GM19395 (cell line): ENCODE measurements around the gene TLE1.
A peak's percentile ranks its signal among the peaks of the same experiment; 100 is the strongest.
"Not testable (repeated sequence)": the region's sequence is repeated elsewhere in the genome, so short reads cannot be mapped to it uniquely, and the experiment has no call there.

Source experiments
- ATAC-seq: cut with Tn5 transposase; IDR thresholded peaks from one replicate; pipeline ENCODE4 v1.9.1; 2021; ENCODE audit warnings: mild to moderate bottlenecking, moderate library complexity; ENCODE audit not compliant: unreplicated experiment

Gene TLE1

DNA sequence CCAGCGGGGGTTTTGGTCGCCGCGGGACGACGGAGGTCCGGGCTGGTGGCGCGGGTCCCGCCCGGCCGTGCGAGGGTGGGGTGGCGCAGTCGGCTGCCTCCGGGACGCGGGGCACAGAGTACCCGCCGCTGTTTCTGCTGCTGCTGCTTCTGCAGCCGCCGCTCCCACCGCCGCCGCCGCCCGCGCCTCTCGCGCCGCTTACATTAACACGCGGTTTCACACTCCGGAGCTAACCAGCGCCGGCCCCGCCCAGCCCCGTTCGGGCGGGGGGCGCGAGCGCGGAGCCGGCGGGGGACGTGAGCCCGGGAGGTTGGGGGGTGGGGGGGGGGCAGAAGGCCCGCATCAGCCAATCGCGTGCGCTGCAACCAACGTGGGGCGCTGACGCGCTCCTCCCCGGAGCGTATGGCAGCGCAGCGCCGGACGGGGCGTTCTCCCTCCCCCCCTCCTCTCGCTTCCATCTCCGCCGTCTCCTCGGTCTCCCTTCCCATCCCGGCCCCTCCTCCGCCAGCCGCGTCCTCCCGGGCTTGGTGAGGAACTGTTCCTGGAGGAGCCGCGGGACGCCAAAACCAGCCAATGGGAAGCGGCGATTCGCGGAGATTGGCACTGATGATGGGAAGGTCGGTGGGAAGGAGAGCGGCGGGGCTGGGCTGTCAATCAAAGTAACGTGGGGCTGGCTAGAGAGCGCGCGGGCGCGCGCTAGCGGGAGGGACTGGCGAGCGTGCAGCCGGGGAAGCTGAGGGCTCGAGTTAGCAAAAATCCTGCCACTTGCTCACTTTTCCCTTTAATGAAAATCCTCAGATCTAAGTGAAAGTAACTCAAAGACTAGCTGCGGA, at the start of gene TLE1:
Gene TLE1 (minus strand): TSS at position 205 of the 833 bp plus-strand sequence. CDS start 1,307 bp downstream, outside the sequence.
- peak; percentile 83 for ATAC-seq

DNA sequence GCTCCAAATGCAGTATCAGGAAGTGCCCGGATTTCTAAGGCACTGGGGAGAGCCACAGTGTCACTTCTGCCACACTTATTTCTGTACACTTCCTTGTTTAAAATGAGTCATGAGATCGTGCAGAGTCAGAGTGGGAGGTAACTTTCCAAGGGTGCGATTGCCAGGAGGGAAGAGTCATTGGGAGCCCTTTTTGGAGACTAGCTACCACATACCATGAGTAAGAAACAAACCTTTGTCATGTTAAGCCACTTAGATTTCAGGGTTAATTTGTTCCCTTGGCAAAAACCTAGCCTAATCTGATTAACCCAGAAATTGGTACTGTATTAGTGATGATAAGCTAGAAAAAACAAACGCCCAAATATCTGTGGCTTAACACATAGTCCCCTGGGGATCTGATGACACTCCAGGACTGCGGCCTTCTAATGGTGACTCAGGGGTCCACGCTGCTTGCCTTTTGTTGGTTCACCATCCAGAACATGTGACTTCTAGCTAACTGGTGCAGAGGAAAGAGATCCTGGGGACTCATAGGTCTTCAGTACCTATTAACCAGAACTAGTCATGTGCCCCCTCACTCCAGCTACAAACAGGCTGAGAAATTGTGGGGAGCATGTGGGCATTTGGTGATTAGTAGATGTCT, 48.6 kb upstream of the TLE1 start:
- ATAC-seq = no peak

DNA sequence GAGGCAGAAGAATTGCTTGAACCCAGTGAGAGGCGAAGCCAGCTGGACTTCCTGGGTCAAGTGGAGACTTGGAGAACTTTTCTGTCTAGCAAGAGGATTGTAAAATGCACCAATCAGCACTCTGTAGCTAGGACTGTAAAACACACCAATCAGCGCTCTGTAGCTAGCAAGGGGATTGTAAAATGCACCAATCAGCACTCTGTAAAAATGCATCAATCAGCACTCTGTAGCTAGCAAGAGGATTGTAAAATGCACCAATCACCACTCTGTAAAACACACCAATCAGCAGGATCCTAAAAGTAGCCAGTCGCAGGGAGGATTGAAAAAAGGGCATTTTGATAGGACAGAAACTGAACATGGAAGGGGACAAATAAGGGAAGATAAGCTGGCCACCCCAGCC, 41.2 kb upstream of the TLE1 start:
- ATAC-seq = not testable (repeated sequence)

DNA sequence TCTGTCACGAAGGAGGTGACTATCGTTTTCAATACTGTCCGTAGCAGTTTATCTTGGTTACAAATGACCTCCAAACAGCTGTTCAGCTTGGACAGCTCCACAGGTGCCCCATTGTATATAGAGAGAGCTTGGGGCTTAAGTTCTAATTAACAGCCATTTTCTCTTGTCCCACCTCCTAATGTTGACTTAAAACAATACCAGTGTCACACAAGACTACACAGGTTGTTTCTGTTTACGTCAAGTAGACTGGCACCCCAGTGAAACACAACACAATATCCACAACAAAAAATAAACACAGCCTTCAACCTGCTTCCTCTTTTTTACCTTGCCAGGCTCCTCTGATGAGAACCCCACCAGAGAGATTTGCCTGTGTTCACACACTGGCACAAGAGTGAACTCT, 39.8 kb upstream of the TLE1 start:
- peak; percentile 72 for ATAC-seq

DNA sequence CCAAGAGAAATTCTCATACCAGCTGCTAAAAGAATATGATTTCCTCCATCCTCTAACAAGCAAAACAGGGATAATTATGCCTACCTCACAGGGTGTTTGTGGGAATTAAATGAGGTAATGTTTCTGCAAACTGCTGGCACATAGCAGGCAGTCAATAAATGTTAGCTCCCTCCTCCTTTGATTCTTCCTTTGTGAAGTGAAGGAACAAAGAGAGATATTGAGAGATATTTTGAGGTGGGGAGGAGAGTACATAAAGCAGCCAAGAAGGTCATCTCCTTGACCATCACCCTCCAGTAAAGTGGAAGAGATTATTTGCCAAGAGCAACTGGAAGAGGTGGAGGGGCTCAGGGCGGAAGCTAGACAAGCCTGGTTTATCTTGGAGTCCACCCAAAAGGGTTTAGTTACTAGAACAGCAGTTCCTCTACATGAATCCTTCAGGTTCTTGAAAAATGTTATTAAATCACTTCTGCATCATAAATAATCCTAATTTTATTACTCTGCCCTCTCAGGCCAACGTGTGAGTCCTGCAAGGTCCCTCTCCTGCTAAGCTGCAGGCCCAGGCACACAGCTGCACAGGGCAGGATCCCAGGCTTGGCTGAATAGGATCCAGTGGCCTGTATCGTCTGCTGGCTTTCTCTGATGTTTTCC, 35.0 kb upstream of the TLE1 start:
- no peak for ATAC-seq

DNA sequence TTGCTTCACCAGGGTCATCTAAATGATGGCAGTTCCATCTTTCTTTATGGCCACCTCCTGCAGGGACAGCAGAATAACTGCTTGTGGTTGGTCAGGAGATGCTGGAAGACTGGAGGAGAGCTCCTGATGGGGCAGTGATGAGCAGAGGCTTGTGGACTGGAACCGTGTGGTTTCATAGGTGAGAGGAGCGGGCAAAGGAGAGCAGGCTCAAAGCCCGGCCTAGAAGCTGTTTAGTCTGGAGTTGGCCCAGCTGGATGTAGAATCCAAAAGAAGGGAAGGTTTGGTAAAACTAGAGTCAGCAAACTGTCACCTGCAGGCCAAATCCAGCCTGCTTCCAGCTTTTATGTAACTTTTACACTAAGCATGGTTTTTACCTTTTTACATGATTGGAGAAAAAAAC, 32.9 kb upstream of the TLE1 start:
- ATAC-seq = no peak

DNA sequence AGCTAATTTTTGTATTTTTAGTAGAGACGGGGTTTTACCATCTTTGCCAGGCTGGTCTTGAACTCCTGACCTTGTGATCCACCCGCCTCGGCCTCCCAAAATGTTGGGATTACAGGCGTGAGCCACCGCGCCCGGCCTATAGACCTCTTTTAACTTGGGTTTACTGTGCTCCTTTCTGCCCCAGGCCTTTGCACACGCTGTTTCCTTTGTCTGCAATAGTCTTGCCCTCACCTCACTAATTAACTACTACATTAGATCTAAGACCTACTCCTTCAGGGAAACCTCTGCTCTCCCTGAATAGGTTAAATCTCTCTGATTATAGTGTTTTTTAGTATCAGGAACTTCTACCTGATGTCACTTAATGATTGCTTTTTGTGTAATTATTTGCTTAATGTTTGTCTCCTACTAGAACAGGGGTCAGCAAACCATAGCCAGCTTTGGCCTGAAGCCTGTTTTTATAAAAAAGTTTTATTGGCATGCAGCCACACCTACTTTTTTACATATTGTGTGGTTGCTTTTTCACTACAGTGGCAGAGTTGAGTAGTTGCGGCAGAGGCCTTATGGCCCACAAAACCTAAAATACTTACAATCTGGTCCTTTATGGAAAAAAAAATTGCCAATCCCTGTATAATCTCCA, 31.2 kb upstream of the TLE1 start:
- ATAC-seq = no peak

DNA sequence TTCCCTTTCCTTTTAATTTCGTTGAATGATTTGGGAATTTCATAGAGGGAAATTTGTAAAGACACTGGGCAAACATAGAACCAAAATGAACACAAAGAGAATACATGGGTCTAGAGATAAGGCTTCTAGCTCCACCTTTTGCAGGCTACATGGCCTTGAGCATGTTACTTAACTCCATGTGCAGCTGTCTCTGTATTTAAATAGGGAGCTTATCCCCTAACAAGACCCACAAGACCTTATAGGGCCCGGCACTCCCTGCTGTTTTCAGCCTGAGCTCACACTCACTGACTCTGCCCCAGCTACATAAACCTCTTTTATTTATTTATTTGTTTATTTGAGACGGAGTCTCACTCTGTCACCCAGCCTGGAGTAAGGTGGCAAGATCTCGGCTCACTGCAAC, 30.6 kb upstream of the TLE1 start:
- ATAC-seq = no peak

DNA sequence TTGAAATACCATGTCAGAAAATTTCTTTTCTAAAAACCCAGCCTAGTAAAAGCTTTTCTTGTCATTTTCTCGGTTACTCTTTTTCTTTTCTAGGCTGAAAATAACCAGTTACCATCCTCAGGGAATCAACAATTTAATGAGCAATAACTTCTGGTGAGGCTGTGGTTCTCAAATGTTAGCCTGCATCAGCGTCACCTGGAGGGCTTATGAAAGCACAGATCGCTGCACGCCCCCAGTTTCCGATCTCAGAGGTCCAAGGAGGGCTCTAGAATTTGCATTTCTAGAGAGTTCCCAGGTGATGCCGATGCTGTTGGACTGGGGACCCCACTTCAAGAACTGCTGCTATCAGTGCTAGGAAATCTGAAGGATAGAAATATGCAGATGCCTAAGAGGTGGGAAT, 28.9 kb upstream of the TLE1 start:
- ATAC-seq = no peak

DNA sequence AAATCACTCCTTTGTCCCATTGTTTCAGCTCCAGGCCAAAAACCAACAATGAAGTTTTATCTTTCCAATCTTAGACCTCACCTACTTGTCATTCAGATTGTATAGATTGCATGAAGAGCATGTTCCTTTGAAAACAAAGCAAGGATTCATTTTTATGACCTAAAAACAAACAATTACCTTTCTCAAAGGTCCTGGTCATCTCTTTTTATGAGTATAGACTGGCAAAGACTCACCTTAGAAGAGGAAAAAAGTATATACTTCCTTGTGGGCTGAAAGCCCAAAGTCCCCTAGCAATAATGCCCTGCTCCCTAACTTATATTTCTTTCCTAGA, 28.4 kb upstream of the TLE1 start:
- no peak for ATAC-seq

DNA sequence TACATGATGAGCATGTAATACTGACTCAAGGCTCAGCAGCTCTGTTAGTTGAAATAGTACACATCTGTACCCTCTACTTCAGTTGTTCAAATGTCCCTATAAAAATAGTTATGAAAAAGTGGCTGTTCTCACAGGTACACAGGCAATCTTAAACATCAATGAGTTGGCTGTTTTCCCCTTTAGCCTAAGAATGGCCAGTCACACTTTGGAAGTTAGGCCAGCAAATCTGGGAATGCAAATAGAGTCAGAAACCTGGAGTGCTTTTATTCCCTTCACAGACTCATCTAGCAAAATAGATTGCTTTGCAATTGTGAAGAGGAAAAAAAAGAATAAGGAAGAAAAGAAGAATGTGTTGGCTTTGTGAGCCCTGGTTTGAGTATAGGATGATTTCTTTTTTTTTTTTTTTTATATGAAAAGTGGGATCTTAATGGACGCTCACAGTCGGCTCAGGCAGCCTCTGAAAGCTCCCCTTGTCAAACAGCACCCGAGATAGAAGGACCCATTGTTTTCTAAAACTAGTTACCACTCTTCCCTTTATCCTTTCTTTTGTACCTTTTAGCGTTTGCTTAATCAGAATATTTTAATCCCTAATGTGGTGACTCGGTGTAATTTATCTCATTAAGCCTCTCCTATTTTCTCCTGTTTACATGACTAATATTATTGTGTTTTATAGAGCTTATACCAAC, 27.9 kb upstream of the TLE1 start:
- ATAC-seq = no peak

DNA sequence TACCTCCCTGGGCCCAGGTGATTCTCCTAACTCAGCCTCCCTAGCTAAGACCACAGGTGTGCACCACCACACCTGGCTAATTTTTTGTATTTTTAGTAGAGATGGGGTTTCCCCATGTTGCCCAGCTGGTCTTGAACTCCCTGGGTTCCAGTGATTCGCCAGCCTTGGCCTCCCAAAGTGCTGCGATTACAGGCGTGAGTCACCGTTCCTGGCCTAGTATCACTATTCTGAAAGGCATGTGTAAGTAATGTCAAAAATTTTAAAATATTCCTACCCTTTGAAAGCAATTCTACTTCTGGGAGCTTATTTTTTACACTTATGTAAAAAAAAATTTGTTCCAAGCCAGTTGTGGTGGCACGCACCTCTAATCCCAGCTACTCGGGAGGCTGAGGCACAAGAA, 27.1 kb upstream of the TLE1 start:
- ATAC-seq = no peak

DNA sequence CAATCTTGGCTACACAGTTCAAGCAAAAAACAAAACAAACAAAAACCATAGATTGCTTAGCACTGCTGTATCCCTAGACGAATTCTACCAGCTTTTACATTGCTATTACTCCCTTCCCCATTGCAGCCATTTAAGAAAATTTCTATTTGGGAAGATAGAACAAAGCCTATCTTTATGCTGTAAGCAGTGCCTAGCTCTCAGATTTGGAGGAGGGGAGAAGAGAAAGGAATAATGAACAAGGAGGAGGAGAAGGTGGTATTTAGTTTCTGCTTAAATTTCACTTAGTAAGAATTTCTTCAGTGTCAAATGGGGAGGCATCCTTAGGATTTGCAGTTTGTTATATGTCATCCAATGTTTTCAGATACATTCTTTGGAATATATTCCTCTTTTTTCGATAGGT, 16.2 kb upstream of the TLE1 start:
- ATAC-seq = no peak

DNA sequence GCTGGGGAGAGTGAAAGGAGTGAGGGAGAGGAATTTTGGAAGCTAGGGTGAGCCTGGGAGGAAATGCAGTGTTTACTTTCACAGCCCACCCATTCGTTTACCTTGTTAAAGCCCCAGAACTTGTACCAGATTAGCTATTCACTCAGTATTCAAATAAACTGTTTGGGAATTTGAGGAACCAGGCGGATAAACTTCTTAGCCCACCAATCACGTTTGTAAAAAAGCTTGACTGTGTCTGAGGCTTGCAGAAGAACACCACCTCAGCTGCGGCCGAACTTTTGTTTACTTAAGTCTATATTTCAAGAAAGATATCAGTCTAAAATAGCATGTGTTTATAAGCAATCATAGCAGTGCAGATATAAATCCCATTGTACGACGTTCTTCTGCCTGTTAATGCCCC, 5.2 kb upstream of the TLE1 start:
- no peak for ATAC-seq

DNA sequence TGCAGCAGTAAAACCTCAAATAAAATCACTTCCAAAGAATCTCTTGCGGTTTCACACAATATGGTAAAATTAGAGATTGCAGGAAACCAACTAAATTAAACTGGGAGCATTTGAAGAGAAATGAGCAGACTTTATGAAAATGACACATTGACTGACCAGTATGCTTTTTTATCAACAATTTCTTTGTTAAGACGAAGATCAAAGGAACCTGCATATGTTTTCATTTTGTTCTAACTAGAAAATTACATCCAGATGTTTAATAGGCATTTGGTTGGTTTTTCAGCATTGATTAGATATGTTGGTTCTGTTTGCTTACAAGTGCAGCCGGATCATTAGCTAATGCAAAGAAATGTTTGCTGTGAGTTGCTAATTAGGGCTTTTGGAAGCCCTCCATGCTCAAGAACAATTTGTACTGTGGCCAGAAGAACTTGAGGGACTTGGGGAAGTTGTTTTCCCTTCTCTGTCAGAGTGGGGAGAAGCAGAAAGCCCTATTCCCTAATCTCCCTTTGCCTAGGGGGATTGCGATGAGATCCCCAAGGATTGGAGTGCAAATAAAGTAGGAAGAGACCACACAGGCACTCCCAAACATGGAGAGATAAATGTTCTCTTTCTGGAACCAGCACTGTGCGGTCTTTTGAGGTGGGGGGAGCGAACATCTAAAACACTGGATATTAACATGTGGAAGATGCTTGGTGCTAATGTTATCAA, 4.5 kb upstream of the TLE1 start:
- no peak for ATAC-seq

DNA sequence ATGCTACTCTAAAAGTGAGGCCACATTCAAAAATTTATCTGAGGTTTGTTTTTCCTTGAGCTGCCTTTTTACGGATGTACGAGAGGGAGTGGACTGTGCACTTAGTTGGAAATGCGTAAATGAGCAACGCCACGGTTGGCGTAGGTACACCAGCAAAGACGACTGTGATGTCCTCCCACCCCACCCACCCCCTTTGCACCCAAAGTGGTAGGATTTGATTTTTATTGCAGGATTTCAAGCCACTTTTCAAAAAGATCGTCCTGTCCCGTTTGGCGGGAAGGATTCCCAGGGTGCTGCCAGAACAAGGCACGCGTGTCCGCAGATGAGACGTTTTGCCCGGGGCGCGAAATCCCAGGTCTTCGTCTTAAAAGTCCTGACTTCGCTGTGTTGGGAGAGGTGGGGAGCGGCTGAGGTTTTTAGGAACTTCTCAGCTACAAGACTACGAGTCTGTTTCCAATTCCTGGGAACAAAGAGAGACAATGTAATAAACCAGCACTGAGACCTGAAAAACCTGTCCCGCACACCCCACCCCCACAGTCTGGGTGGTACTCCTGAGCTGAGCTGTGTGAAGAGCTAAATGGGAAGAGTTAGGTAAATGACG, 1.0 kb upstream of the TLE1 start:
- ATAC-seq = no peak

DNA sequence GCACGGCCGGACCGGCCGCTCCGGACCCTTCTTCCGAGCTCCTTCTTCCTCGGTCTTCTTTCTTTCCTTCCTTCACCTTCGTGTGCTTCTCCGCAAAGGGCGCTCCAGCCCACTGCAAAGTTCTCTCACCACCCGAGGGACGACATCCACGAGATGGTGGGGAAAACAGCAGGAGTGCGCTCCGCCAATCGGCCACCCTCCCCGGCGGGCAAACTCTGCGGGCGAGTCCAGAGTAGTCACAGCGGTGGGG, 329 bp downstream of the TLE1 start:
- peak; percentile 29 for ATAC-seq

DNA sequence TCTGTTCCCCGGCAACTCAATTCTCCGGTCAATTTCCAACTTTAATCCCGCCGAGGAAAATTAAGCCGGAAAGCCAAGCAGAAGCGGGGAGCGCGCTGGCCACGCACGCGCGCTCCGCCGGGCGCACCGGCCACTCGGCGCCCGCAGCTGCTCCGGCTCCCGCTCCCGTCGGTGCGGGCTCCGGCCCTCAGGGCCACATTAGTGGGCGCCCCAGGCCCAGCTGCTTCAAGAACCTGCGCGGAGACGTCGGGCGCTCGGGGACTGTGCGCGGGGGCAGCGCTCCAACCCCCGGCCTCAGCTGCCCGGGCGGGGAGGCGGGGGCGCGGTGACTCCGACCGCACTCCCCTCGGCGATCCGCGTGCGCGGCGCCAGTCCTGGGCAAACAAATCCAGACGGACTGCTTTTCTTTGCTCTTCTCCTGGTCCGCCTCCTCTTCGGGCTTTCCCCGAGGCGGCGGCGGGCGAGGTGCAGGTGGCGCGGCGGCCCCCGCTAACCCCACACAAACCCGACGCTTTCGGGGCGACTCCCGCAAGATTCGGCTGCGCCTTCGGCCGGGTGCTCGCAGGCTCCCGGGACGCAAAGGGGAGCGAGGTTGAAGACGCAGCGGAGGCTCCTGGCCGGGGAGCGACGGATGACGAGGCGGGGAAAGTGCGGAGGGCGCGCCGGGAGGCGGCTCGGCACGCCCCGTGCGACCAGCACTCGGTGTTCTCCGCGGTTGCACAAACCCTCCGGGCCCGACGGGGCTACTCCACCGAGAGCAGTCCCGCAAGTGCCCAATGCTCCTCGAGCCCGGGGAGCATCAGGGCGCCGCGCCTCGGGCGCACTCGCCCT, 870 bp downstream of the TLE1 start:
- ATAC-seq = peak; percentile 11

DNA sequence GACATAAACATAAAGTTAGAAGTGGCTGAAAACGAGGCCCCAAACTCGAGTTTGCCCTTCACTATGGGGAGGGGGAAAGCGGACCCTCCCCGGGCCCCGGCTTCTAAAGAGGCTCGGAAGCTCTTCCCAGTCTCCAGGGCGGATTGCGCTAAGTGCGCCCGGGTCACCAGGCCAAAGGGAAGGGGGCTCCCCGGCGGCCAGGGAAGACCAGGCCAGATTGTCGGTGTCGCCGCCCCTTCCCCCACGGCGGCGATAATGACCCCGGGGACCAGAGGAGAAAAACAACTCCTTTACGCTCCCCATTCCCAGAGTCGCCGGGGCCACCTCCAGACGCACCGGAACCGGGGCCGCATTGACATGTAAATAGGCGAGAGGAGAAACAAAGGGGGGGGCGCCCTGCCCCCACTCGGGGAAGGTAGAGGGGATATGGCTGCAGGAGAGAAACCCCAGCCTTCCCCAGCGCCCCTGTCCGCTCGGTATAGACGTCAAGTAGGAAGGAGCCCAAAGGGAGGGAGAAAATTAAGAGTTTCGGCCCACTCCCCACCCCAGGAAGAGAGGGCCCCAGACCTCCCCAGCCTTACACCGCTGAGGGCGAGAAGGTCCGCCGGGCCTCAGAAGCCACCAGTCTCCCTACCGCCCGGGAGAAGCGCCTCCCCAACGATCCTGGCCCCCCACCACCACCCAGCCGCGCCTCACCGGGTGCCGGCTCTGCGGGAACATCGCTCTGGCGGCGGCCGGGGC, 1.7 kb downstream of the TLE1 start:
- ATAC-seq = no peak
